ENCODE results near the gene CUX1.

- TF ChIP-seq CTCF (IDR thresholded peaks at IDR 0.05; ENCODE audit: low read length): no peak
- no peak for TF ChIP-seq EZH2 (optimal IDR thresholded peaks at IDR 0.05; ENCODE audit: low read depth, low read length)
- no peak for TF ChIP-seq EZH2phosphoT487 (IDR thresholded peaks at IDR 0.05; ENCODE audit: low read length)
Measured at GRCh38 chr7:101901661-101902491, 84.5 kb downstream of the CUX1 start.

Data from MM.1S (cell line).